GM18511 (cell line): Measurements from ENCODE around the gene WDR86.
A peak's percentile ranks its signal among the peaks of the same experiment; 100 is the strongest.

Source experiments
- ATAC-seq: cut with Tn5 transposase; IDR thresholded peaks from one replicate; pipeline ENCODE4 v1.9.1; 2021; ENCODE audit warnings: mild to moderate bottlenecking, moderate library complexity; ENCODE audit not compliant: unreplicated experiment

WDR86 gene

DNA sequence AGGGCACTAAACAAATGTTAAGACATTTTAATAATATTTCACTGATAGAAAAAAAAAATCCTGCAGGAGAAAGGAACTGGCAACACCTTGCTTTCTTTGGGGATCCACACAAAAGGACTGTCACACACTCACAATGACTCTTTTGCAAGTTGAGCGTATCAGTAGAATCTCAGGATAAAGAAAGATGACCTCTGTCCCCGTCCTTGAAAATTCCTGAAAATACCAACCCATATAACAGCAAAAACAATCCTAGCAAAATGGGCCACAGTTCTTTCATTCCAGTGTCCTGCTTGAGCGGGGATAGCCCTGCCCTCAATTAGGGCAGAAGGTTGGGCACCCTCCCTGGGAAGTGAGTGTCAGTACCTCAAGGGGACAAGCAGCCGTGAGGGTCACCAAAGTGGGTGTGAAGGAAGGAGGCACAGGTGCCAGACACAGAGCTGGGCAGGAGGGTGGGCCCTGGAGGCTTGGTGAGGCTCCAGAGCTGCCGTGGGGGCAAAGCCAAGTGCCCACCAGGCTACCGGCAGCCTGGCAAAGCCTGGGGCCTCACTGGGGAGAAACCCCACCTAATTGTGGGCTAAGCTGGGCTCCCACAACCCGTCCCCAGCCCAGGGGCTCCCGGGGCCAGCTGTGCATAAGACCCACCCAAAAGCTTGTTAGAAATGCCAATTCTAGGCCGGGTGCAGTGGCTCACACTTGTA lies 2.8 kb downstream of the WDR86 start:
- no peak for ATAC-seq

DNA sequence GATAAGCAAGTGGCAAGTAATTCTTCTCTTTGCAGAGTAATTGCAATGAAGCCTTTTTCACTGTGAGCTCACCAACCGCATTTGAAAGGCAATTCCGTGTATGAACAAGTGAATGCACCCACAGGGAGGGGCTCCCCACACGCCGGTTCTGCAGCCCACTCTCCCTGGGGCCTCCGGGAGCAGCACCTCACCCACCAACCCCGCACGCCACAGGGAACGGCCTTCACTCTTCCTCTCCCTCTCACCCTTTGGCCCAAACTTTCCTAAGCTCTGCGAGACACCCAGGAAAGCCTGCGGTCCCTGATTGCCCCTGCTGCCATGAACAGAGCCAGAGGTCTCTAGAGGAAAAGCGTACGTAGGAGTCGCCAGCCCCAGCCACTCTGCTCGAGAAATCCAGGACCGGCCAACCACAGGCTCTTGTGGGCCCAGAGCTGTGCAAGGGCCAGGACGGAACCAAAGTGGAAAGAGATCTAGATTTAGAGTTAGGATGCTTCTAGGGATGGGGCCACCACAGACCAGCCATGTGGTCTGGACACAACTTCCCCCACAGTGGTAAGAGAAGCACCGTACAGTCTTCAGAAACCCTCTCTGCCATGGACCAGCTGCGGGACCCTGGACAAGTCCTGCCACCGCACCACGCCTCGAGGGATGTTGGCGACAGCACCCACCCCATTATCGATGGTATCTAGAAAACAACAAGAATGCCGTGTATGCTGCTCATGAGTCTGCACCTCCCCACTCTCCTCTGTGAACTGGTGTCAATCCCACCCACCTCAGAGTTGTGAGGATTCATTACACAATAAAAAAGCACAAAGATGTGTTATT lies 3.6 kb downstream of the WDR86 start:
- ATAC-seq: no peak

DNA sequence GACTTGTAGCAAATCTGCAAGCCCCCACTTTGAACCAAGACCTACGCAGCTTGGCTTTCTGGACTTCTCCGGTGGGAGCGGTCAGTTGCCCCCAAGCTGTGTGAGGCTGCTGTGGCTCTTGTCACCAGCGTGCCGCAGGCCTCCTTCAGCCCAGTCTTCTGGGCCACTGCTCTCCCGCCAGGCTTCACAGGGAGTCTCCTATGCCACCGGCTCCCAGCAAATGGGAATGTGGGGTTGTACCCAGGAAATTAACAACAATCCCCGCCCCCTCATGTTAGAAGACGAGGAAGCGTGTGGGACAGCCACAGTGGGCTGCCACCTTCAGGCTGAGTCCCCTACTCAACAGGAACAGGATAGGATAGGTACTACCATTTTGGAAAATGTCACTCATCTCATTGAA lies 4.2 kb downstream of the WDR86 start:
- no peak for ATAC-seq

DNA sequence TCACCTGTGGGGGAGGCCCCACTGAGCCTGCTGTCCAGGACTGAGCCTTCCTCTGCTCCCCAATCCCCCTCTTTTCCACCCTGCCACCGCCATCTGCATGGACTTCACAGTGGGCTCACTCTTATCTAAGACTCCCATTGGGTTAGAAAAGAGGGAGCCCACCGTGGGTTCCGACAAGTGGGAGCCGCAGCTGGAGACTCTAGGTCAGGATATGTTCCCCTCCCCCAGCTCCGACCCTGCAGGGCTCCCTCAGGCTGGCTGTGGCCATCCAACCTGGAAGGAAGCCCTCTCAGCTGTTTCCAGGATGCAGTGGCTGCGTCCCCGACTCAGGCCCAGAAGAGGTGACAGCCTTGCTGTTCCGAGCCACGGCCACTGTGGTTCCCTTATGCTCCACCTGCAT lies 4.8 kb downstream of the WDR86 start:
- no peak for ATAC-seq

DNA sequence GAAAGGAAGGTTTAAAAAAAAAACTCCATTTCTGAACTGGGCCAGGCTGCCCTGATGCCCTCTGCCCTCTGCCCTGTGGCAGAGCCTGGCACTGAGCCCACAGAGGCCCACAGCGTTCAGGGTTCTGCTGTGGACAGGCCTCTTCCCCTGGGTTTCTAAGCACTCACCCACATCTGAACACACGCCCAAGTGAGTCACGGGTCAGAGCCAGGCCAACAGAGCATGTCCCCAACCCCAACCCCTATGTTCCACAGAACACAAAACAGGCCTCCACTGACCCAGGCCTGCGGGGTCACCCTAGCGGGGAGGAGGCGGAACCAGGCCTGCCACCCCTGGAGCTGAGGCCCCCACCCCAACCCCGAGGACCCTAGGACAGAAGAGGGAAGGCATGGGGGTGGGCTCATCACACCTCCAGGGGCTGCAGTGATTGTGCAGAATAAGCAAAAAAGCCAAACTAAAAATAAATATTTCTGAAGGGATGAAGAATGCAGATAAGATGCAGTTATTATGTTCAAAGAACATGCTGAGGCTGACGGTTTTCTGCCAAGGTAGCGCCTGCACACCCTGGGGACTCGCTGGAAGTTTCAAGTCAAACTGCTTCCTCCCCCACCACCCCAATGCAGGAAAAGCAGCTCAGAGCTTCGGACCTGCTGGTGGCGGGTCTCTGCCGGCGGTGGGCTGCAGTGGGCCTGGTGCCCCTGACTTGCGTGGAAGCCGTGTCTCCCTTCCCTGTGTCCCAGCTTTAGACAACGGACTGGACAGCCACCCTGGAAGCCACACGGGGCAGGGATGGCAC lies 5.4 kb downstream of the WDR86 start:
- no peak for ATAC-seq

DNA sequence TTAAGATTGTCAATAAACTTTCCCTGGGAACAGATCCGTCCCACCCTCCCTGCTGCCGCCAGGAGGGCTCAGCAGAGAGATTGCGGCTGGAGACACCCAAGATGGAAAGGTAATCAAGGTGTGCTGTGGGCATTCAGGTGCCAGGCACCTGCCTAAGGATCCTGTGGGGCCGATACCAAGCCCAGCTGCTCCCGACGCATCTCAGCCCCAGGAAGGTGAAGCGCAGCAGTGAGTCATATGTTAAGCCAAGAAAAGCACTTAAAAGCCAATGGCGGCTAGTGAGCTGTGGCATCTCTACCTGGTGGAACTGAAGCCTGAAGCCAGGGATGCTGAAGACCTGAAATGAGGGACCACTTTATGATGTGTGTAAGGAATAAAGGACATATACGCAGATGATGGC lies 6.1 kb downstream of the WDR86 start:
- no peak for ATAC-seq

DNA sequence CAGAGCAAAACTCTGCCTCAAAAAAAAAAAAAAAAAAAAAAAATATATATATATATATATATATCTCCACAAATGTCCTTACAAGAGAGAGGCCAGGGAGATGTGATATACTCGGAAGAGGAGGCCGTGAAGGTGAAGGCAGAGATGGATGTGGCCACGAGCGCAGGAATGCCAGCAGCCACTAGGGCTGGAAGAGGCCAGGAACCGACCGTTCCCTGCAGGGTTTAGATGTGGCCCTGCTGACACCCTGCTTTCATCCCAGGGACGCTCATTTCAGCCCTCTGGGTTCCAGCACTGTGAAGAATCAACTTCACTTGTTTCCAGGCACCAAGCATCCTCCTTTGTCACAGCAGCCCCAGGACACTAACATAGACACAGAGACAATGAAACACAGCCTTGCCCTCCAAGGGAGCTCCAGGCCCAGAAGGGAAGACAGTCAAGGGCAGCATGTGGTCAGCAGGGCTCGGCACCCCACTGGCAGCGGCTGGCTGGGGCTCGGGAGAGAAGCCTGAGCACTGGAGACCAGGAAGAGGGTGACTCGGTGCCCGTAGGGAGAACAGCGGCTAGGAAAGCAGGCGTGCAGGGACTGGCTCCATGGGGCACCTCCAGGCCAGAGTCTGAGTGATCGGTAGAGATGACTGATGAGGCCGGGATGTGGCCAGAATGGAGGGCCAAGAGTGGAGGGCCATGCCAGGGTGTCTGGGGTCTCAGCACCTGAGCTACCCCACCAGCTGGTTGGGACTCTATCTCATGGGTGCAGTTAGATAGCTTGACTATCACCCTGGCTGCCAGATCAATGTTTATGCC lies 7.6 kb downstream of the WDR86 start:
- no peak for ATAC-seq

DNA sequence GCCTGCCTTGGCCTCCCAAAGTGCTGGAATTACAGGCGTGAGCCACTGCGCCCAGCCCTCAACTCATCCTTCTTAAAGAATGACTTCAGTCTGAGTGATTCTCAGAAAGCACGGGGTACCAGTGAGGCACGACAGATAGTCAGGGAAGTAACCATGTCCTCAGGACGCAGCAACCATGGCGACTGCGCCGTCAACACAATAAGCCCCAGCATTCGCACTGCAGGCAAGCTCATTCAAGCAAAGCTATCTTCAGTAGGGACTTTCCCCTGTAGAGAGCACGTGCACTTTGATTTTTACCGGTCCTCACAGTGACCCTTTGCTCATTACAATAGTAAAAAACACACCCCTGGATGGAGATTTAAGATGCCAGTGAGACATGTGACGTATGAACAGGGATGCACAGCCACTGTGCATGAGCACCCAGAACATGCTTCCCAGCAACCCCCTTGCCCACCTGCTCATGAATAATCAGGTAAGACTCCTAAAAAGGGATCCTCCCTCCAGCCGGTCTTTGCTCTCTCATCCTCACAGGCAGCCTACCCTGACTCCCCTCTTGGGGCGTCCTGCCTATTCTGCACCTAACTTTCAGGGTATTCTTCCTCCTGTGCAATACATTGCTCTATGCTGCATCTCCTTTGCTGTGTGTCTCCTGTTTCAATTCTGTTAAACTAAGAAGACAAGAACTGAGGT lies 9.1 kb downstream of the WDR86 start:
- peak; percentile 82 for ATAC-seq

DNA sequence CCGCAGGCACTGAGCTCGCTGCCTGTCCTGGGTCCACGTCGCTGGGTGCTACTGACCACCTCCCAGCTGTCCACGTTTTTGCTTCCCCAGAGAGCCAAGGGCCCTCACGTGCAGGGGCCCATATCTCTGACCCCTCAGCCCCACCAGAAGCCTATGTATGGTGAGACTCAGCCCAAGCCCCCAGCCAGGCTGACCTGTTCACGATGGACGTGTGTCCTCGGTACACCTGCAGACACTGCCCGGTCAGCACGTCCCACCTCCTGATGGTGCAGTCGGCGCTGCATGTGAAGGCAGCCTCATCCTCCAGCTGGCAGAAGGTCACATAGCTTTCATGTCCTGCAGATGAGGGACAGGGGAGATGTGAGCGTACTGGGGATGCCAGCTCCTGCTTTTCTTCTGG lies 9.9 kb downstream of the WDR86 start:
- ATAC-seq: no peak

DNA sequence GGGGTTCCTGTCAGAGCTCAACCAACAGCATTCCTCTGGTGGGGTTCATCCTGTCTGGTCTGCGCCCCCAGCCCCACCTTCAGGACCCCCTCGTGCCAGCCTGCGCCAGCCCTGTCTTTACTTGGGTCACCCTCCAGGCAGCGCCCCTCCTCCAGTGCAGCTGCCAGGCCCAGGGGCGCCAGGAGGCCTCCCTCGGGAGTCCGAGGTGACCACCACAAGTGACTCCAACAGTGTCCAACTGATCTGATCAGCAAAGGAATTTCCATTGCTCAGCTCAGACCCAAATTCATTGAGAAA lies 10.6 kb downstream of the WDR86 start:
- no peak for ATAC-seq

DNA sequence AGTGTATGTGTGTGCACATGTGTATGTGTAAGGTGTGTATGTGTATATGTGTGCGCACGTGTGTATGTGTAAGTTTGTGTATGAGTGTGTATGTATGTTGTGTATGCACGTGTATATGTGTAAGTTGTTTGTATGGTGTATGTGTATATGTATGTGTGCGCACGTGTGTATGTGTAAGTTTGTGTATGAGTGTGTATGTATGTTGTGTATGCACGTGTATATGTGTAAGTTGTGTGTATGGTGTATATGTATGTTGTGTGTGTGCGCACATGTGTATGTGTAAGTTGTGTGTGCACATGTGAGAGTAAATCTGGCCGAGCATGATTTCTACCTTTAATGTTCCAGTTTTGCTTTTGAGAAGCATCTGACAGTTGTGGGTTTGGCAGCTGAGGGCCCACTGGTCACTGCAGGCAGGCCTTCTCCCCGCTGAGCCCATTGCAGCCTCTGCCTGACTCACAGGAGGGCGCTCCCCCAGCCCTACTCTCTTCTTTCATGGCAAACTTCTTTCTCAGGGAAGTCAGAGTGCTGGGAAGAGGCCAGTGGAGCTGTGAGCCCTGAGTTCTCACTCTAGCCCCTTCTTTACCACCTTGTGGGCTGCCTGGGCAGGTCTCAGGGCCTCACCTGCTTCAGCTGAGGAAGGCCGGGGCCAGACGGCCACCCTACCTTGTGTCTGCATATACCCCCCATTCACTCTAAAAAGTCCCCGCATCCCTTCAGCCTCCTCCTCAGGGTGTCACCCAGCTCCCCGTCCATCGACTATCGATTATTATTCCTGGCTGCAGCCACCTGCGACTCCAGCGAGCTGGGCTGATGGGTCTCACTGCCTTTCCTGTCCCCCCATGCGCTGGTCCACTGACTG lies 11.2 kb downstream of the WDR86 start:
- ATAC-seq: no peak

DNA sequence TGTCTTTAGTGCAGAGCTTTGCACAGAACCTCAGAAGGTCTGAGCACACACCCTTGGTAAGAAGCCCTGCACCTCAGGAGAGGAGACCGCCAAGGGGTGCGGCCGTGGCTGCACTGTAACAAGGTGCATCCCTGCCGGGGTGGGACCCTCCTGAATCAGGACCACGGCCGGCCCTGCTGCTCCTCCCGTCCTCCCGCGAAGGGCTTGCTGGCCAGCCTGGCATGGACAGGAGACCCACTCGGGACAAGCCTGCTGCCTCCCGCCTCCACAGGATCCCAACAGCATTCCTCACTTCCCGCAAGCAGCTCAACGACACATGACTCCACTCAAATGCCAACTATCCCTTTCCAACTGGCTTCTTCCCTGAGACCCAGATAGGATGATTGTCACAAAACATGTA lies 12.8 kb downstream of the WDR86 start:
- no peak for ATAC-seq

DNA sequence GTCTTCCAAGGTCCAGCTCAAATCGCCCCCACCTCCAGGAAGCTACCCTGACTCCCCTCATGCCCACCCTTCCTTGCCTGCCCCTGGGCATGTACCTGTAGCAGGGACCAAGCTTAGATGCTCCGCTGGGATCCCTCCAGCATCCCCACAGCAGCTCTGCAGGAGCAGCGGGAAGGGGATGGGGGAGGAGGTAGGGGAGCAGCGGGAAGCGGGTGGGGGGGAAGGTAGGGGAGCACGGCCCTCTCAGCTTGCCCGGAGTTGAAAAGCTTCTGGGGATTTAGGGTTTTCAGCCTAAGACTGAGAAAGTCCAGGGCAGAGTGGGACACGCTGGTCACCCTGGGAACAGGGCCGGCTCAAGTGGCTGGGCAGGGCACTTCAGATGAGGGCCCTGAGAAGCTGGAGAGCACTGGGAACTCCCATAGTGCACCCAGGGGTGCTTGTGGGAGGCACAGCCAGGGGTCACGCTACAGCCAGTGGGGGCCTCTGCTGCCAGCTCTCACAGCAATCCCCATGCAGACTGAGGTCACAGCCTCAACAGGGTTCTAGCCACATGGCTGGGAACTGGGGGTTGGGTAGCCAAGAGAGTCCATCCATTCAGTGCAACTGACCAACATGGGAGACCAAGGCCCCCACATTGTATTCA lies 13.4 kb downstream of the WDR86 start:
- ATAC-seq: no peak

DNA sequence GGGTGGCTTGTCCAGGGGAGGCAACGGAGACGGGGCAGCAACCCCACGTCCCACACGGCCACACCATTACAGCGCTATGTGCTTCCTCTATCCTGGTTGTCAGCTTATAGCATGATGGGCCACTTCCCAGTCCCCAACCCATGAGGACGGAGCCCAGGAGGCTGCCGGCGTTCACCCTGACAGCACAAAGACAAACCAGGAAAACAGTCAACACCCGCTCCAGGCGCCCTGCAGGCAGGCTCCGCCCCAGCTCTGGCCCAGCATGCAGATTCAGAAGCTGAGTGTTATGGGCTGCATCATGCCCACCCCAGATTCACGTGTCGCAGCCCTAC lies 14.8 kb downstream of the WDR86 start:
- no peak for ATAC-seq

DNA sequence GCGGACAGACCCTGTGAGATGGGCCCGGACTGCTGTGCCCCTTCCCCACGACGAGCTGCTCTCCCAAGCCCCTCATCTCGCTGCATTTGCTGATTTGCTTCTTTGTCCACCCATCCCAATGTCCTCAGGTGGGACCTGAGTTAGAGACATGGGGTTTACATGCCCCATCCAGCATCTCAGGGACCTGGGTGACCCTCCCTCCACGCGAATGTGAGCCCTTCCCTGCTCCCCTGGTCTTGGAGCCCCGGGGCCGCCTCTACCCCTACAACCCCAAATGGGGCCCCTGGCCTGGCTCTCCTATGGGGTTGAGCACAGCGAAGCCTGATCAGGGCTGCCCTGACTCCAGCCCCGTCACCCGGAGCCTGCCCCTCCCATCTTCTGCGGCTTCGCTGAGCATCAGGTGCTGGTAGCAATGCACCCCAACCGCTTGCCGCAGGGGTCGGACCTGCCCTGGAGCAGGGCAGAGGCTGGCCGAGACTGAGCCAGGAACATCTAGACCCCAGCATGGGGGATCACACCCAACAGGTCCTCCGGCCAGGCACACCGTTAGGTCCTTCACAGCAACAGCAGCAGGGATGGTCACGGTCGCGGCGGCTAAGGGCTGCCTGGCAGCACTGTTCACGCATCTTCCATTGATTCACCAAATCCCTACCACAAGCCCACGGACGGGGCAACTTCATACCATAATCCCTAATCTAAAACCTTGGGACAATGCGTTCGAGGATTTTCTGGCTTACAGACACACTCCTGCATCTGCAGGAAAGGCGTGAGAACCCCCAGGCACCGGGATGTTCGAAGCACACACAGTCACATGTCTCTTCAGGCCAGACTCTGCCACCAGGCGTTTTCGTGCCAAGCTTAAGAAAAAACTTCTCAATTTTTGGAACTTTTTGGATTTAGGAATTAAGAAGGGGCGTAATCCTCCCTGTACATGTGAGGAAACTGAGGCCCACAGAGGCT lies 15.5 kb downstream of the WDR86 start:
- ATAC-seq: no peak

DNA sequence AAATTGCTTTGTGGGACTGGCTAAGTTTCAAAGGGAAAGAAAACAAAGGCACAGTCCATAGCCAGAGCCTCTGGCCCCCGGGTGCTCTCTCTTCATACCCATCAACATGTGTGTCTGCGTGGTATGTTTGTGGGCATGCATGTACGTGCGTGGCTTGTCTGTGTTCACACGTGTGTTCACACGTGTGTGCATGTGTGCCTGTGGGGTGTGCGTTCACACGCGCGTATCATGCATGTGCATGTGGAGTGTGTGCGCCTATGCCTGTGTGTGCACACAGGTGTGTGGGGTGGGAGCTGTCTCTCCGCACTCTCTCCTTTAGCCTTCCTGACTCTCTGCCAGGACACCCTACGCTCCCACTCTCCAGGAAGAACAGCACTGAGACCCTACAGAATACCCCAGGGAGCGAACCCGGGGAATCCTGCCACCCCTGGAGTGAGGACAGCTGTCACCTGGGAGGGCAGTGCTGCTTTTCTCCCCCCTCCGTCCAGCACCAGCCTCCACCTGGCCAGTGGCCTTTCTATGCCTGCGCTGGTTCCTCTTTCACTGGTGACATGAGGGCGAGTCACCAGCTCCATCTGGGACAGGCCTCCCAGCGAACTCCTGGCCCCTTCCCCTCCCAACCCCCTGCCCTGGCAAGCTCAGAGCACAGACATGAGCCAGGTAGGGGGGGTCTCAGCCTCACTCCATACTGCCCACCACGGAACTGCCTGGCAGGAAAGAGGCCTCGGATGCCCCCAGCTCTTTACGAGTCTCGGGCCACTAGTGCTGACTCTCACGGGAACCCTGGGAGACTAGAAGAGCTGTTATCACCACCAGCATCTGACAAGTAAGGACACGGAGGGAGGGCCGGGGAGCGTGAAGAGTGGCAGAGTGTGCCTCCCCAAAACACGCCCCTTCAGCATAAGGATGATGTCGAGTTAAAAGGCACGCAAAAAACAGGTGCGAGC lies 16.5 kb downstream of the WDR86 start:
- no peak for ATAC-seq

DNA sequence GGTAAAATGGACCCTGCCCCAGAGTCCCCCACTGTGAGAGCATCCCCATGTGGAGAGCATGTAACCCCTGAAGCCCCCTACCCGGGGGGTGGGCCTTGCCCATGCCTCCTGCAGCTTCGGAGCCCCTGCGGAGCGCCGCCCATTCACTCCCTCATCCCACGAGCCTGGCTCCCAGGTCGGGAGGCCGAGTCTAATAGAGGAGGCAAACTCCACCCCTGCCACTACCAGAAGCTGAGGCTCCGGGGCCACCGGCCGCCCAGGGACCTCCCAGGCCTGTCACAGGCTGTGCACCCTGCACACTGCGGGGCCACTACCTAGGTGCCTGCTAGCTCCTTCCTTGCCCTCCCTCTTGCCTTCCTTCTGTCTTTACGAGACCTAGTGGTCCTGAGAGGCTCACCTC lies 17.4 kb downstream of the WDR86 start:
- no peak for ATAC-seq
